Muscle layer of colon (tissue), 2 donors: Measurements from ENCODE around the gene GHDC.
"Not testable (repeated sequence)": the region's sequence is repeated elsewhere in the genome, so short reads cannot be mapped to it uniquely, and the experiment has no call there.

Experiments
- H3K27ac ChIP-seq: one replicate; pipeline ENCODE4 v1.7.0; 2013; ENCODE audit warnings: low read depth, mild to moderate bottlenecking, low read length, moderate library complexity
- H3K27me3 ChIP-seq, 2 donors: one replicate each; pipeline ENCODE4 v1.7.0; 2013; ENCODE audit warnings: low read length in 2 of 2, mild to moderate bottlenecking in 2 of 2; ENCODE audit not compliant: insufficient read depth in 2 of 2, control insufficient read depth in 1 of 2
- H3K36me3 ChIP-seq: one replicate; pipeline ENCODE4 v1.7.0; 2013; ENCODE audit warnings: mild to moderate bottlenecking, low read length; ENCODE audit not compliant: insufficient read depth
- H3K4me1 ChIP-seq: one replicate; pipeline ENCODE4 v1.7.0; 2013; ENCODE audit warnings: mild to moderate bottlenecking, low read length; ENCODE audit not compliant: insufficient read depth
- H3K4me3 ChIP-seq, 2 donors: one replicate each; pipeline ENCODE4 v1.7.0; 2013; ENCODE audit warnings: low read length in 2 of 2, low read depth in 1 of 2, mild to moderate bottlenecking in 1 of 2, moderate library complexity in 1 of 2
- H3K9ac ChIP-seq: one replicate; pipeline ENCODE4 v1.7.0; 2013; ENCODE audit warnings: low read length
- H3K9me3 ChIP-seq: one replicate; pipeline ENCODE4 v1.7.0; 2013; ENCODE audit warnings: mild to moderate bottlenecking, low read length
- donor health status: abdominal sarcoma.
- donor health status: Adenocarcinoma of cecum.

GHDC gene

DNA sequence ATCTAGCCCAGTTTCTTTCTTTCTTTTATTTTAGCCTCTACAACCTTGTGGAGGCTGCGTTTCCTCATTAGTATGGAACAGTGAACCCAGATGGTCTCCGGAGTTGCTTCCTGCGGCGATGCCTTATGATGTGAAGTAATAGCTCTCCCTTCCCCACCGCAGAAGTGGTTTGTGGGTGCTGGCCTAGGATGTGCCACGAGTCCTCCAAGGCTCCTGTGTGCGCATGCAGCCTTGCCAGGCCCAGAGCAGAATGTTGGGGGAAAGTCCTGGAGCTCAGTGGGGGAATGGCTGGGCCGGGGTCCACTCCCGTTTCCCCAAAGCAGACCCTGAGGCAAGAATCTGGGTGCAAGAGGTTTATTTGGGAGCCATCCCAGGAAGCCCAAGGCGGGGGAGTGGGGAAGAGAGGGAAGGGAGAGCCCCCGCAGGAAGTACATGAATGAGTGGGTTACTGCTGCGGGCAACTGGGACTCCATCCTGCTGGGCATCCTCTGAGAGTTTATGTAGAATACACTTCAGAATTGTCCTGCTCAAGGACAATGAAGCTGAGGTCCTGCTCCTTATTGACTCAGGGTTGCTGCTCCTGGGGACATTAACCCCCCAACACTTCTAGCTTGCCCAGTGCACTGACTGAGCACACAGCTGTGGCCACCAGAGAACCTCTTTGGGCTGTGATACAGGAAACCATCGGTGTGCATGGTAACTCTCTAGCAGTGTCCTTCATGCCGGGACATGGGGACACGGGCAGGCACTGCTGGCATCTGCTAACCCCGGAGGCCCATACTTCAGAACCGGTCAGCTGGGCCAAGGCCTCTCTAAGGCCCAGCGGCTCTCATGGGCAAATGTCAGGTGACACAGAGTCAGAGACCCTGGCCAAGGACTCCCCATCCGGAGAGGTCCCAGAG lies 5.3 kb downstream of the GHDC start:
- Histone ChIP-seq H3K9ac (no peak overlapping the region), H3K4me1 (peaks cover 19% of the 10 kb centered on the region), H3K27me3 (no peaks in the 10 kb centered on the region), H3K27ac (no peak overlapping the region), H3K36me3 (no peaks in the 10 kb centered on the region), H3K9me3 (no peaks in the 10 kb centered on the region), H3K4me3 (no peak overlapping the region)

GRCh38 chr17:42187833-42188232 lies 6.5 kb downstream of the GHDC start:
- Histone ChIP-seq H3K9me3 (no peaks in the 10 kb centered on the region), H3K27me3 (peaks cover 0 to 4% of the 10 kb centered on the region in 2 donors), H3K9ac (no peak overlapping the region), H3K27ac (no peak overlapping the region), H3K36me3 (no peaks in the 10 kb centered on the region), H3K4me1 (peaks cover 15% of the 10 kb centered on the region), H3K4me3 (no peak overlapping the region)

GRCh38 chr17:42186191-42186590 lies 8.1 kb downstream of the GHDC start:
- H3K9me3 ChIP-seq, H3K27ac ChIP-seq, H3K36me3 ChIP-seq, H3K9ac ChIP-seq, H3K4me3 ChIP-seq: not testable (repeated sequence)
- peaks cover 5 to 20% of the 10 kb centered on the region in 2 donors for H3K27me3 ChIP-seq
- peaks cover 14% of the 10 kb centered on the region for H3K4me1 ChIP-seq

GRCh38 chr17:42185621-42185930 lies 8.7 kb downstream of the GHDC start:
- no peak overlapping the region for H3K9ac ChIP-seq
- no peaks in the 10 kb centered on the region for H3K36me3 ChIP-seq
- H3K4me1 ChIP-seq: peaks cover 16% of the 10 kb centered on the region
- H3K9me3 ChIP-seq: no peaks in the 10 kb centered on the region
- H3K27ac ChIP-seq: no peak overlapping the region
- no peak overlapping the region for H3K4me3 ChIP-seq
- peaks cover 8 to 26% of the 10 kb centered on the region in 2 donors for H3K27me3 ChIP-seq

DNA sequence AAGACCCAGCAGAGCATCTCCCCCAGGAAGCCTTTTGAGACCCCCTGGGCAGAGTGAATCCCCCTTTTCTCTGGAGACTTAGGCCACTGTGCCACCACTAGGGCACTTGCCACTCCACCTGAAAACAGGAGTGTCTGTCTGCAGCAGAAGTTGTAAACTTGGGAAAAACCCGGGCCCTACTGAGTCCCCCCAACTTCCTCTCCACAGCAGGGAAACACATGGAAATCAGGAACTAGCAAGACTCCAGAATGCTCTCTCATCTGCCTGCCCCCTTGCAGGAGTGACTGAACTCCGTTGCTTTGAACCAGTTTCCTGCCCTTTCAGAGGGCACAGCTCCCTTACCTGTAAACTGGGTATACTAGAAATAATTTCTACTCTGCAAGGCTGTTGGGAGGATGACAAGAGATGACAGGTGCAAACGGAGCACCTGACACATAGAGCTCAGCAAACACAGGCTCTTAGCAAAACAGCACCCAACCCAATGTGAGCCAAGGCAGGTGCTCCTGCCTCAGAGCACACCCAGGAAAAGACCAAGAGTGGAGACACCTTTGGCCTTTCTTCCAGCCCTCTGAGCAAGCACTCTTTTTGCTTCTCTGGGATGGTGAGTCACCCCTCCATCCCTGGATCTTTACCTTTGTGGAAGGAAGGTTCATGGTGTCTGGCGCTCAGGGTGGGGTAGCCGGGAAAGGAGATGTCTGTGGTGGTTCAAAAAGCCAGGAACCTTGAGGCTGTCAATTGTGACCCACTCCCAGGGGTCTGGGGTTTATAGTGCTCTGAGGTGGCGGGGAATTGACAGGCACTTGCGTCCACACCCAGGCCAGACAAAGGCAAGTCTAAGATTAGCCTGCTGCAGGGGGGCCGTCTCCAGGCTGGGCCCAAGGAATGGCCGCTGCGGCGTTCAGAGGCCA lies 9.3 kb downstream of the GHDC start, which contains the start of gene HCRT:
TSS of gene HCRT (minus strand) at position 740 of the 908 bp plus-strand sequence. CDS start at position 653, 87 bp downstream.
- no peak within 1 kb of the TSS for H3K27ac ChIP-seq
- peaks cover 16% of the 10 kb centered on the region for H3K4me1 ChIP-seq
- no peaks in the 10 kb centered on the region for H3K36me3 ChIP-seq
- H3K9me3 ChIP-seq: no peaks in the 10 kb centered on the region
- H3K4me3 ChIP-seq: peak within 1 kb of the TSS; percentile 67 to 77
- H3K27me3 ChIP-seq: peaks cover 8 to 32% of the 10 kb centered on the region in 2 donors
- H3K9ac ChIP-seq: no peak within 1 kb of the TSS

GRCh38 chr17:42183741-42184711 lies 10.3 kb downstream of the GHDC start:
- peaks cover 8 to 38% of the 10 kb centered on the region in 2 donors for H3K27me3 ChIP-seq
- H3K9me3 ChIP-seq: no peaks in the 10 kb centered on the region
- no peaks in the 10 kb centered on the region for H3K36me3 ChIP-seq
- H3K27ac ChIP-seq: peak overlapping the region; percentile 23
- peak overlapping the region; percentile 67 to 77 for H3K4me3 ChIP-seq
- peaks cover 16% of the 10 kb centered on the region for H3K4me1 ChIP-seq
- no peak overlapping the region for H3K9ac ChIP-seq

GRCh38 chr17:42182927-42183734 lies 11.2 kb downstream of the GHDC start:
- H3K4me1 ChIP-seq: peaks cover 16% of the 10 kb centered on the region
- peaks cover 8 to 38% of the 10 kb centered on the region in 2 donors for H3K27me3 ChIP-seq
- H3K9ac ChIP-seq: no peak overlapping the region
- no peaks in the 10 kb centered on the region for H3K36me3 ChIP-seq
- no peak overlapping the region for H3K27ac ChIP-seq
- peak overlapping the region; percentile 67 to 77 for H3K4me3 ChIP-seq
- H3K9me3 ChIP-seq: no peaks in the 10 kb centered on the region

DNA sequence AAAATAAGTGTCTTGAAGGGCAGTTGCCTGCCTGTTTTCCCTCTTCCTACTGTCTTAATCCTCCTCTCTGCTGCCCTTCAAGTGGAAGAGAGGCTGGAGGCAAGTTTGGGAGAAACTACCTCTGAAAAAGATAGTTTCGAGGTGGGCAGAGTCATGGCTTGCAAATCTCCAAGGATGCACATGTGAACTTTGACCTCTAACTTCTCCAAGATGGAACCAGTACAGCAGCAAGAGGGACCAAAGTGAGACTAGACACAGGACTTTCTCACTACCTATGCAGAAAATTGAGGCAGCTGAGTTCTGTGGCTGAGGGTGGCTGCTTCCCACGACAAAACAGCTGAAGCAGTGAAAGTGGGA lies 12.5 kb downstream of the GHDC start:
- H3K36me3 ChIP-seq: no peaks in the 10 kb centered on the region
- H3K27ac ChIP-seq: no peak overlapping the region
- H3K4me3 ChIP-seq: no peak overlapping the region
- peaks cover 16% of the 10 kb centered on the region for H3K4me1 ChIP-seq
- H3K9ac ChIP-seq: no peak overlapping the region
- H3K27me3 ChIP-seq: peaks cover 8 to 38% of the 10 kb centered on the region in 2 donors
- no peaks in the 10 kb centered on the region for H3K9me3 ChIP-seq

GRCh38 chr17:42180922-42181850 lies 13.1 kb downstream of the GHDC start, which contains the start of gene KCNH4:
Gene KCNH4, minus strand, starts transcription at chr17:42181142. Its CDS starts 197 bp downstream, at chr17:42180945.
- no peak within 1 kb of the TSS for H3K9ac ChIP-seq
- H3K9me3 ChIP-seq: no peaks in the 10 kb centered on the region
- no peak within 1 kb of the TSS for H3K27ac ChIP-seq
- peaks cover 16% of the 10 kb centered on the region for H3K4me1 ChIP-seq
- H3K4me3 ChIP-seq: peak within 1 kb of the TSS in 1 of 2 donors; percentile 23
- peaks cover 8 to 38% of the 10 kb centered on the region in 2 donors for H3K27me3 ChIP-seq
- H3K36me3 ChIP-seq: no peaks in the 10 kb centered on the region
